Suprapubic skin (tissue), 4 donors: ENCODE measurements around the gene CDK1. TPM values are rescaled to one million over a fixed set of nuclear protein-coding genes. Genes with fewer than 3 reads are reported as not detected.
"Not testable (repeated sequence)": the region's sequence is repeated elsewhere in the genome, so short reads cannot be mapped to it uniquely, and the experiment has no call there.

Experiments used
- DNase-seq, 2 donors: peaks; one replicate each; pipeline ENCODE4 v3.0.0-alpha.2; 2019; ENCODE audit warnings: low spot score in 2 of 2
- H3K27ac ChIP-seq: fragments of 200-600 bp; sonication (generic); one replicate; pipeline ENCODE4 v1.5.1; 2019
- H3K27me3 ChIP-seq: fragments of 200-600 bp; sonication (generic); one replicate; pipeline ENCODE4 v1.5.1; 2019
- H3K36me3 ChIP-seq: fragments of 200-600 bp; sonication (generic); one replicate; pipeline ENCODE4 v1.5.1; 2019
- H3K4me1 ChIP-seq: fragments of 200-600 bp; sonication (generic); one replicate; pipeline ENCODE4 v1.5.1; 2019
- H3K4me3 ChIP-seq: fragments of 200-600 bp; sonication (generic); one replicate; pipeline ENCODE4 v1.5.1; 2019; ENCODE audit warnings: mild to moderate bottlenecking
- H3K9me3 ChIP-seq: fragments of 200-600 bp; sonication (generic); one replicate; pipeline ENCODE4 v1.5.1; 2019
- CTCF ChIP-seq, 2 donors: fragments of 200-600 bp in 1 of 2; fragments of 450-650 bp in 1 of 2; sonication (generic) in 1 of 2; IDR thresholded peaks; one replicate each; pipeline ENCODE4 v1.5.1; 2016 to 2019; ENCODE audit warnings: antibody characterized with exemption in 2 of 2, mild to moderate bottlenecking in 1 of 2, moderate library complexity in 1 of 2
- EP300 ChIP-seq: sonication (generic); formaldehyde crosslinking; IDR thresholded peaks from one replicate; pipeline ENCODE4 v1.6.1; 2017; ENCODE audit warnings: antibody characterized with exemption
- POLR2A ChIP-seq, 2 donors: fragments of 450-650 bp; IDR thresholded peaks; one replicate each; pipeline ENCODE4 v1.6.1; 2017; ENCODE audit warnings: antibody characterized with exemption in 2 of 2, mild to moderate bottlenecking in 2 of 2, moderate library complexity in 2 of 2
- POLR2AphosphoS5 ChIP-seq, 3 donors: sonication (generic); formaldehyde crosslinking; IDR thresholded peaks; one replicate each; pipeline ENCODE4 v1.6.1; 2017; ENCODE audit warnings: antibody characterized with exemption in 3 of 3
- WGBS: methylation state at CpG from one replicate; pipeline ENCODE4 v1.1.5; 2018; 5-methylcytosine and 5-hydroxymethylcytosine counted together
- total RNA-seq, 4 donors: library from RNA; depleted of rRNA; stranded (reverse); fragments of >200 nt; gene quantifications; one replicate each; pipeline ENCODE4 v1.1.0, GENCODE V29; 2016

Gene CDK1
- total RNA-seq, 4 donors from 2014 or later = 4.8 to 14.3 (median 8.6) TPM

- 87% methylated on average over 1 of the region's 1 CpG for WGBS
- Histone ChIP-seq H3K27me3 (no peaks in the 10 kb centered on the region), H3K4me3 (no peak overlapping the region), H3K36me3 (no peaks in the 10 kb centered on the region), H3K9me3 (no peaks in the 10 kb centered on the region), H3K4me1 (peaks cover 9% of the 10 kb centered on the region), H3K27ac (no peak overlapping the region)
- DNase-seq = no peak
- TF ChIP-seq CTCF (IDR thresholded peaks at IDR 0.05) (no peak), POLR2A (IDR thresholded peaks at IDR 0.05) (no peak), EP300 (no peak), POLR2AphosphoS5 (IDR thresholded peaks at IDR 0.05) (no peak)
These were observed 45.0 kb downstream of the CDK1 start for GRCh38 chr10:60823324-60823723.

GRCh38 chr10:60825520-60825919 lies 47.2 kb downstream of the CDK1 start:
- no peak overlapping the region for H3K4me3 ChIP-seq
- 80% methylated on average over 4 of the region's 4 CpGs for WGBS
- no peak overlapping the region for H3K27ac ChIP-seq
- H3K27me3 ChIP-seq = no peaks in the 10 kb centered on the region
- H3K4me1 ChIP-seq = peaks cover 5% of the 10 kb centered on the region
- DNase-seq = no peak
- TF ChIP-seq POLR2A (IDR thresholded peaks at IDR 0.05) (no peak), POLR2AphosphoS5 (IDR thresholded peaks at IDR 0.05) (no peak), EP300 (no peak), CTCF (IDR thresholded peaks at IDR 0.05) (no peak)
- H3K36me3 ChIP-seq = no peaks in the 10 kb centered on the region
- no peaks in the 10 kb centered on the region for H3K9me3 ChIP-seq

GRCh38 chr10:60827791-60828488 lies 49.7 kb downstream of the CDK1 start:
- no peak overlapping the region for H3K4me3 ChIP-seq
- no peak for DNase-seq
- TF ChIP-seq EP300 (no peak), POLR2AphosphoS5 (IDR thresholded peaks at IDR 0.05) (no peak), CTCF (IDR thresholded peaks at IDR 0.05) (no peak), POLR2A (IDR thresholded peaks at IDR 0.05) (no peak)
- H3K27ac ChIP-seq = no peak overlapping the region
- WGBS = 47% methylated on average over 5 of the region's 5 CpGs
- H3K4me1 ChIP-seq = peaks cover 5% of the 10 kb centered on the region
- no peaks in the 10 kb centered on the region for H3K36me3 ChIP-seq
- no peaks in the 10 kb centered on the region for H3K9me3 ChIP-seq
- no peaks in the 10 kb centered on the region for H3K27me3 ChIP-seq

- H3K4me3 ChIP-seq = no peak overlapping the region
- 48% methylated on average over 1 of the region's 1 CpG for WGBS
- peaks cover 5% of the 10 kb centered on the region for H3K4me1 ChIP-seq
- no peak for DNase-seq
- H3K9me3 ChIP-seq = no peaks in the 10 kb centered on the region
- no peaks in the 10 kb centered on the region for H3K27me3 ChIP-seq
- no peak for TF ChIP-seq CTCF (IDR thresholded peaks at IDR 0.05)
- TF ChIP-seq POLR2A (IDR thresholded peaks at IDR 0.05) = no peak
- no peak for TF ChIP-seq EP300
- no peak for TF ChIP-seq POLR2AphosphoS5 (IDR thresholded peaks at IDR 0.05)
- no peak overlapping the region for H3K27ac ChIP-seq
- no peaks in the 10 kb centered on the region for H3K36me3 ChIP-seq
These were observed 50.2 kb downstream of the CDK1 start for GRCh38 chr10:60828489-60828852.

GRCh38 chr10:60832136-60832535 lies 53.9 kb downstream of the CDK1 start:
- not testable (repeated sequence) for H3K4me3 ChIP-seq, H3K27me3 ChIP-seq, DNase-seq, H3K27ac ChIP-seq, H3K9me3 ChIP-seq, H3K4me1 ChIP-seq, H3K36me3 ChIP-seq
- WGBS = 86% methylated on average over 4 of the region's 4 CpGs

- H3K36me3 ChIP-seq = no peaks in the 10 kb centered on the region
- H3K4me3 ChIP-seq = no peak overlapping the region
- H3K27ac ChIP-seq = no peak overlapping the region
- TF ChIP-seq EP300 (no peak), CTCF (IDR thresholded peaks at IDR 0.05) (no peak), POLR2AphosphoS5 (IDR thresholded peaks at IDR 0.05) (no peak), POLR2A (IDR thresholded peaks at IDR 0.05) (no peak)
- no peaks in the 10 kb centered on the region for H3K9me3 ChIP-seq
- H3K27me3 ChIP-seq = no peaks in the 10 kb centered on the region
- no peak for DNase-seq
- no peaks in the 10 kb centered on the region for H3K4me1 ChIP-seq
These were observed 56.1 kb downstream of the CDK1 start for GRCh38 chr10:60834401-60834800.
